Kasumi-1 (cell line): Measurements from ENCODE around the gene ADAMTS6.

ENCODE experiments used
- DNase-seq, 2 experiments: peaks; one replicate each; lab custom pipeline; 2025; lab: John Stamatoyannopoulos, UW

ADAMTS6 gene

GRCh38 chr5:65279603-65280002, 202.1 kb downstream of the ADAMTS6 start:
- no peak for DNase-seq

- no peak for DNase-seq
Measured at GRCh38 chr5:65276178-65276890, 205.4 kb downstream of the ADAMTS6 start.

GRCh38 chr5:65271906-65272305, 209.8 kb downstream of the ADAMTS6 start:
- no peak for DNase-seq

- DNase-seq: no peak
Measured at GRCh38 chr5:65268525-65268924, 213.2 kb downstream of the ADAMTS6 start.

- DNase-seq: no peak
Measured at GRCh38 chr5:65264420-65264819, 217.3 kb downstream of the ADAMTS6 start.

GRCh38 chr5:65263321-65263720, 218.4 kb downstream of the ADAMTS6 start:
- no peak for DNase-seq

GRCh38 chr5:65262649-65263059, 219.1 kb downstream of the ADAMTS6 start:
- peak; percentile 64 to 66 for DNase-seq

GRCh38 chr5:65262096-65262495, 219.6 kb downstream of the ADAMTS6 start:
- no peak for DNase-seq

GRCh38 chr5:65261499-65261898, 220.2 kb downstream of the ADAMTS6 start:
- DNase-seq: no peak

- DNase-seq: no peak
Measured at GRCh38 chr5:65255294-65255693, 226.4 kb downstream of the ADAMTS6 start.

- no peak for DNase-seq
Measured at GRCh38 chr5:65252977-65253376, 228.7 kb downstream of the ADAMTS6 start.

- no peak for DNase-seq
Measured at GRCh38 chr5:65248896-65249295, 232.8 kb downstream of the ADAMTS6 start.

- no peak for DNase-seq
Measured at GRCh38 chr5:65247594-65247993, 234.1 kb downstream of the ADAMTS6 start.

- no peak for DNase-seq
Measured at GRCh38 chr5:65246741-65247140, 235.0 kb downstream of the ADAMTS6 start.

GRCh38 chr5:65244031-65244430, 237.7 kb downstream of the ADAMTS6 start:
- DNase-seq: no peak

- no peak for DNase-seq
Measured at GRCh38 chr5:65243161-65243560, 238.6 kb downstream of the ADAMTS6 start.

GRCh38 chr5:65229841-65230240, 251.9 kb downstream of the ADAMTS6 start:
- DNase-seq: no peak

GRCh38 chr5:65213921-65214525, 267.7 kb downstream of the ADAMTS6 start:
- DNase-seq: peak; percentile 22 to 26

- DNase-seq: no peak
Measured at GRCh38 chr5:65209341-65209740, 272.4 kb downstream of the ADAMTS6 start.

GRCh38 chr5:65204966-65205365, 276.8 kb downstream of the ADAMTS6 start:
- no peak for DNase-seq

- DNase-seq: no peak
Measured at GRCh38 chr5:65203746-65204145, 278.0 kb downstream of the ADAMTS6 start.

- DNase-seq: no peak
Measured at GRCh38 chr5:65199993-65200675, 281.6 kb downstream of the ADAMTS6 start.

- DNase-seq: no peak
Measured at GRCh38 chr5:65198456-65199120, 283.1 kb downstream of the ADAMTS6 start.
